Limb (tissue), 2 donors: ENCODE data around the gene GNAS-AS1.

Experiments used
- DNase-seq, 2 donors: peaks; one replicate each; pipeline ENCODE4 v3.0.0-alpha.2; 2016; ENCODE audit errors: extremely low spot score in 2 of 2

The GNAS-AS1 gene

DNA sequence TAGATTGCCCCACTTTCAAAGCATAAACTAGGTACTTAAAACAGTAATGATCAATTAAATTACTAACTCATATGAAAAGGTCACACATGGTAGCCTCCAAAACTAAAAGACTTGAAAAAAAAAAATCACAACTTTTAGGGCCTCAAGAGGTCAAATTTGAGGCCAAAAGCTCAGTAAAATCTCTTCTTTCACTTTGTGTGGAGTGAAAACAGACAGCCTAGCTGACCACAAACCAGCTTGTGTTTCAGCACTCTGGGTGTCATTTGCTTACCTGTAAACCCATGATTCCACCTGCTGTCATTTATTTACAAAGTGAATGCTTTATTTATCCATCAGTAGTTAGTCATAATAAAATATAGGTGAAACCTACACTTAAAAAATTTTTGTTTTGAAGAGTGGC is 35.8 kb upstream of the GNAS-AS1 start:
- DNase-seq: no peak

- DNase-seq: no peak
Observed at GRCh38 chr20:58884966-58885365, 34.3 kb upstream of the GNAS-AS1 start.

DNA sequence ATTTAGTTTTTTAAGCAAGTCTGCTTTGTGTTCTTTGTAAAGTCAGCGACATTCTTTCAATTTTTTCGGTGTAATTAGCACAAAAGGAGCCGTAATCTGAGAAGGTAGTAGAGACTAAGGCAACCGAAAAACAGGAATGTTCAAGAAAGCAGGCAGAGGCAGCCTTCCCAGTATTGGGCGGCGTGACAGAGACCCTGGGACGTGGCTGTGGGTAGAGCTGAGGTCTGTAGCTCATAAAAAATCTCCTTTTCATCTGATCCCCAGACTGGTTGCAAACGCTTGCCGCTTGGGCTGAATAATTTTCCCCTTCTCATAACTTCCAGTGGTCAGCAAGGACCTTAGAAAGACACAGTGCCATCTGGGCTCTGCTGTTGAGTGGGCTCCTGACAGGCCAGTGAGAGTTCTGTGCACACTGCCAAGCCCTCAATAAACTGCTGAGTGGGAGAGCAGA is 32.6 kb upstream of the GNAS-AS1 start:
- DNase-seq: no peak

DNA sequence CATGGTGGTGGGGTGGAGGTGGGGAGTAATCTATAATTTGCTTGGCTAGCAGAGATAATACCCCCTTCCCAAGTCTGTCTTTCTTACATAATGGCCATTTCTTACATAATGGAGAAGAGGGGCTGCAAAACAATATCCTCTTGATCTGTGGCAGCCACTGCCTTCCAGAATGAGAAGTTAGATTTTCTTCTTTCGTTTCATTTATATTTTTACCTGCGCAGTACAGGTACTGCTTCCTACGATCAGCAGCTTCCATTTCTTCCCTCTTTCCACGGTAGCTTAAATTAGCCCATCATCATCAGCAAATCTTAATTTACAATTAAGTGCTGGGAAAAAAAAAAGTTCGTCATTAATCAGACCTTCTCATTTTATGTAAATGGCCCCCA is 32.0 kb upstream of the GNAS-AS1 start:
- DNase-seq: no peak

DNA sequence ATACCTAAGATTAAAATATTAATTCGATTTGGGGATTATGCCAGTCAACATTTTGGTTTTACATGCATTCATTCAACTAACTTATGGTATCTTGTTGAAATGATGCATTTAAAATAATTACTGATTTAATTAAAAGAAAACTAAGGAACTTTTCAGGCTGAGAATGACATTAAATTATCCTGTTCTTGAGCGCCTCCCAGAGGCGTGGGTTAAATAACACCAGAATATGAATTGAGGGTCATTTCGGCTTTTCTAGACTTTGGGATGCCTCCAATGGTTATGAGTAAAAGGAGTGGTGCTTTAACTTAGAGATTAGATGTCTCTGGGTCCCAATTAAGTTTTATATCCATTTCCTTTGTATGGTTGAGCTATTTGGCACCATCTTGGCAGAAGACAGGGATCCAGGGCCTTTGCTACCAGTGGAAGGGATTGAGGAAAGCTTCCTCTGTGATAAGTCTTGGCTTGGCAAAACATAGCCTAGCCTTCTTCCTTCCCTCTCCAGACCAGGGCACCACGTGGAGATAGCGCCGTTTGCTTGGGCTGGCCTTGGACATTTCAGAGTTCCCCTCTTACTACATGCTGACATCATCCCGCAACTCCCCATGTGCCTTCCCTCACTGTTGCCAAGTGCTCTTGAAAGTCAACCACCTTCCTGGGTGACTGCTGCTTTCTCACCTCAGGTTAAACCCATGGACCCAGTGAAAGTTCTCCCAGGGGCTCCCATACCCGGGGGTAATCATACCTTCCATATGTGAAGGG is 30.5 kb upstream of the GNAS-AS1 start:
- no peak for DNase-seq

- DNase-seq: no peak
Observed at GRCh38 chr20:58880441-58880840, 29.7 kb upstream of the GNAS-AS1 start.

DNA sequence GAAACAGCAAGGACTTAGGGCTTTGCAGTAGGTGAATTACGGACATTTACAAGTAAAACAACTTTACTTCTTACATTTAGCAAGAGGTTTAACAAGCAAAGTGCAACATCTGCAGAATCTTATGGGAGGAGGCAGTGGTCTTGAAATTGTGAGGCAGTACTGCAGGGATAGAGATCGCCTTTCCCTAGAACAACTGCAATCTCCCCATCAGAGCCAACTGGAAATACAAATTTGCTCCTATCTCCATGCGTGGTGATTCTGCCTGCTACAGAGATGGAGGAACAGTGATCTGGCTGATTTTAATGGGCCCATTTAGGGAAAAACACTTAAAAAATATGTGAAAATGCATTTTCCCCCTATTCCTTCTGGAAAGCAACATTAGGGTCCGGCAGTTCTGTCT is 27.7 kb upstream of the GNAS-AS1 start:
- no peak for DNase-seq

GRCh38 chr20:58877976-58878360 is 27.3 kb upstream of the GNAS-AS1 start:
- no peak for DNase-seq

DNA sequence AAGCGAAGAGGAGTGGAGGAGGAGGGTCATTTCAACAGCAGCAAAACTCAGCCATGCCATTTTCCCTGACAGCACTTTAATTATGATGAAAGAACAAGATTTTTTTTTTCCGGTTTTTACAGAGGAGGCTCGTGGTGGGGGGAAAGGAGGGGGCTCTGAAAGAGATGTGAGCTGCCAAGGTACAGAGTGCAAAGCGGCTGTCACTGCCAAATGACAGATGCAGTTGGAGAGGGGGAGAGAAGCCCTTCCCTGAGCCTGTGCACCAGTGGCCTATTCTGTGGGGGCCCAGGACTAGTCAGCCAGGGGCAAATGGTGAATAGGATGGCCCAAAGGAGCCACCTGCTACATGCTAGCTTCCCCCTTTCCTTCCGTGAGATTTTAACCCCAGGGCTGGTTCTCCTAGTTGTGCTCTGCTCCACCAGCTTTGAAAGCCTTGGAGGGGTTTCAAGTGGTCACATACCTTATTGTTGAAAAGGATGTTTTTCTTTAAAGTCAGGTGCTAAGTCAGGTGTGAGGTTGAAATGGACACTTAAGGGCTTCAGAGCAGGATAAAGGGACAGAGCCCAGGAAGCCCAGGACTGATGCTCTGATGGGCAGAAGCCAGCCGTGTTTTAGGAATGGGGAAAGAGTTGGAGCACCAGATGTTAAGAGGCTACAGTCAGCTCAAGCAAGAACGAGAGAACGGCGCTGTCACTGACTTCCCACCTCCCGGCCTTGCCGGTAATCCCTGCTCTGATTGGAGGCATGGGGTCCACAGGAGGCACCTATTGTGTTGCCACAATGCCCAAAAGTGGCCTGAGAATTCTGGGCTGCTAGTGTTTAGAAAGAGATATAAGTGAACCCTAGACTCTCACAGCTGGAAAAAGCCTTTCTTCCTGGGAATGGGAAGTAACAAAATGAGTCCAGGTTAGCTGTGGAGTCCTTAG is 26.6 kb upstream of the GNAS-AS1 start:
- DNase-seq: no peak

GRCh38 chr20:58876437-58876836 is 25.7 kb upstream of the GNAS-AS1 start:
- DNase-seq: no peak

DNA sequence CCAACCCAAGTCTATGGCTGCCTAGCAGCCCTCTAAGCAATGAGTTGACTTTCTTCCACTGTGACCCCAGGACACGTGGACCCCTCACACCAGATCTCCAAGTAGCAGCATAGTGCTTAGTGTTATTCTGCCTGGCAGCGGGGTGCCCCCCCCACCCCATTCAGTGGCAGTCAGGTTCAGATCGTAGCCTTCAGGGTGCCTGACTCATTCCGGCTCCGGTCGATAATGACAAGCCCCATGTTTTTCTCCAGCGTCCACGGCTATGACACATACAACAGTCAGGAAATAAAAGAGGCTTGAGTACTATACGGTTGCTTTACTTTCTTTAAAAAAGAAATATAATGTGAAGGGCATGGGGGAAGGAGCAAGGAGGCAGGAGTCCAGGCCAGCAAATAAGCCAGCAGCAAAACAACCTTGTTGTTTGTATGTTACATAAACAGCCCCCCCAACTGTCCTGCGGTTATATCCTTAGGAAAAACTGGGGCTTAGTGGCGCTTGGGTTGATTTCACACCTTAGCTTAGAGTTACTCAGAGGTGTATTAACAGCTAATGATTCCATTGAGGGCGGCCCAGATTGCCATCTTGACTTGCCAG is 24.9 kb upstream of the GNAS-AS1 start:
- DNase-seq: no peak

DNA sequence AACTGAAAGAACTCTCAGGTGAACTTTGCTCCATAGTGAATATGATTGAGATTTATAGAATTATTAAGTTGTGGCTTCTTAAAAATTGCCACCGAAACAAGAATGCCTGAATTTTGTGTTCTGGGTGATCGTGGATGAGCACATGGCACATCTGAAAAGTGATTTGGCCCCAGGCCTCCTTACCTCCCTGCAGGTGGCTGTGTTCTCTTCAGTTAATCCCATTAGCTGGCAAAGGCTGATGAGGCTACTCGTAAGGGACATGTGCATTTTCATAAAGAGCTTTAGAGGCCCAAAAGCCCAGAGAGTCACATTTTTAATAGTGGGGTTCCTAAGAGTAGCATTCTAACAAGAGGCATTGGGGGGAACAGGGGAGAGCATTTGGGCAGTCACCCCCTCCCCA is 24.4 kb upstream of the GNAS-AS1 start:
- DNase-seq: no peak

- no peak for DNase-seq
Observed at GRCh38 chr20:58874469-58874868, 23.8 kb upstream of the GNAS-AS1 start.

DNA sequence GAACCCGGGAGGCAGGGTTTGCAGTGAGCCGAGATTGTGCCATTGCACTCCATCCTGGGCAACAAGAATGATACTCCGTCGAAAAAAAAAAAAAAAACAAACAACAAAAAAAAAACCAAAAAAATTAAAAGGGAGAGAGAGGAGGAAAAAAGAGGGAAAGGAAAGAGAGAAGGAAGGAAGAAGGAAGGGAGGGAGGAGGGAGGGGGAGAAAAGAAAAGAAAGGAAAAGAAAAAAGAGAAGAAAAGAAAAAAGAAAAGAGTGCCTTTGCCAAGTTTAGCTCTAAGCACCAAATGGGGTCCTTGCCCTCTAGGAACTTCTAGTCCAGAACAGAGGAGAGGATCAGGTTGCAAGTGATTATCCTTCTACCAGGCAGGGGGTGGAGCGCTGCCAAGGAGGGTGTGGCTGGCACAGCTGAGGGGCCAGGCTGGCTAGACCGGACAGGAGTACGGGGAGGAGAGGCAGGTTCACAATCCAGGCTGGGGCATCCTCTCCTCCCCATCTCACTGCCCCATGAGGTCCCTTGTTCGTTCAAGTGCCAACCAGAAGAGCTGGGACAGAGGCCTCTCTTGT is 20.9 kb upstream of the GNAS-AS1 start:
- no peak for DNase-seq

DNA sequence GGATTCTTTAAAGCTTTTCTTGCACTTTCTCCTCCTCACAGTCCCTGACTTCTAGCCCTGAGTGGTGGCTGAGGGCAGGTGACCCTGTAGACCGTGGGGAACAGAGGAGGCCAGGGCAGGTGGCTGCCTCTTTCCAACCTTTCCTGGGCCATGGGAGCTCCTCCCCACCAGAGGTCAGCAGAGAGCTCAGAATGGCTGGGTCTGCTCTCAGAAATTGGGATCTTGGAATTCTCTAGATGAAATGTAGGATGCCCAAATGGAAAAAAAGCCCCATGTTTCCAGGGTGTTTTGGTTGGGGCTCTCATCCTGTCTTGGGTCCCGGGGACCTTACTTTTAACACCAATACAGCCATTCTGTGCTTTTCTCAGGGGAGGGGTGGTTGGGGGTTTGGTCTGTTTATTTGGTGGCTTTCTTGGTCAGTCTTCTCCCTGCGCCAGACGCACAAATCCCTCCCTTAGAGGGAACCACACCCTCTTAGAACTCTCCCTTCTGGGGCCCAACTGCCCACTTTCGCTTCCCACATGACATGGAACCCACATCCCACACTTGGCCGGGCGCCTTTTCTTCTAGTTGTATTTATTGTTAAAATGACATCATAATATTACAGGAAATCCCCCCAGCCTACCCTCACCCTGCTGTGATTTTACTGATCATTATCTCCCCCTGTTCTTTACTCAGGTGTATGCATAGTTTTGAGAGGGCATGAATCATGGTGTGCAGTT is 19.8 kb upstream of the GNAS-AS1 start:
- DNase-seq: peak; percentile 71 to 87

DNA sequence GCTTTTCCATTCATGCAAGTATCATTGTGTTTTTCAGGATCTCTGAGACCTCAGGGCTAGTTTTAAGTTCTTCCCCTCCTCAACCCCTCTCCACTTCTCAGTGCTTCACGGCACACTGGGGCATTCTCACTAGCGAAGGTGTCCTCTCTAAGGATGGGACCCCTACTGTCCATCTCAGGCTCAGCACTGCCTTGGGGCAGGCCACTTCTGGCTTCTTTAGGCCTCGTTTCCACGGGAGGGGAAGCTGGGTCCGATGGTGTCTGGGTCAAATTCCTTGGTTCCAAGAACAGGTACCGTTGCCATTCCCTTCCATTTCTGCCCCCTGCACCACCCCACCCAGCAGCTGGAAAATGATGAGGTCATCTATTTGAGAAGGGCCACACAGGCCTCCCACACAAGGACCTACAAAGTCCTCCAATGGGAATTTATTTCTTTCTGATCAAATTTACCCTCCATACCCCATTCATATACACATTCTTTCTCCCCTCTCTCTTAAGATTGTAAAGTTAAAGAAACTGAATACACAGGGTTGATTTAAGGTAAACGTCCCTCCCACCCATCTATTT is 19.0 kb upstream of the GNAS-AS1 start:
- DNase-seq: no peak

- peak in 1 of 2 donors; percentile 67 for DNase-seq
Observed at GRCh38 chr20:58868795-58869194, 18.1 kb upstream of the GNAS-AS1 start.

DNA sequence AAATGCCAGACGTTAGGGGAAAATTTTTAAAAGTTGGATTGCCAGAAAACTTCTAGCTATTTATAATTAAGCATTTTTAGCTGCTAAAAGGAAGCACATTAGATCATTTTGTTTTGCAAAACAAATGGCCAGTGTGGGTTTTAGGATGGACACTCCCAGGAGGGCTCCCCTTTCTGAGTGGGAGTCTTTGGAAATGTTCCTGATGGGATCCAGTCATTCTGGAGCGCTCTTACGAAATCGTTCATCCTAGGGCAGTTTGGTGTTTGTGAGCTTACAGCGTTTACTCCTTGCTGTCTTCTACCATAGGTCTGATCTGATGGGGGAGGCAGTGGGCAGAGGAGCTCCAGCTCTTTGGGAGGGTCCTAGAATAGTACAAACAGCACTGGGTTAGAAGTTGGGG is 16.5 kb upstream of the GNAS-AS1 start:
- no peak for DNase-seq

GRCh38 chr20:58865843-58866242 is 15.1 kb upstream of the GNAS-AS1 start:
- no peak for DNase-seq

DNA sequence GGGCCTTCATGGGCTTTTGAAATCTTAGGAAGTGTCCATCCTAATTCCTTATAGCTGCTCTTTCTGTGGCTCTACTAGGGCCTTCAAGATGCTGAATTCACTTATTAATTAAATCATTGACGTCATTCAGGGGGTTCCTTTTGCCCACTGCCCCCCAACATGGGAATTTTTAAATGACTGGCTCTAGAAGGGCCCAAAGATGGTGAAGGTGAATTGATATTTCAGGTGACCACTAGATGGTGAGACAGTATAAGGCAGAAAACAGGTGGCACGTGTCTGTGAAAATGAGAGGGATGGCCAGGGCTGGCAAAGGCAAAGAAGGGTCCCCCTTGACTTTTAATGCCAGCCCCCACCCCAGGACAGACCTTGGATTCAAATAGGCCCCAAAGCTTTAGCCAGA is 13.6 kb upstream of the GNAS-AS1 start:
- DNase-seq: no peak
